K562 (cell line): ENCODE results near the gene ARMH1. TPM values are rescaled to one million over a fixed set of nuclear protein-coding genes. Genes with fewer than 3 reads are reported as not detected.

Experiments used
- BCL6 ChIP-seq: fragments of 250-450 bp; sonication (Bioruptor Pico); IDR thresholded peaks from 2 replicates; pipeline ENCODE4 v1.4.0; 2020
- C11orf30 ChIP-seq: fragments of 450-650 bp; IDR thresholded peaks from 2 replicates; pipeline ENCODE4 v1.6.1; 2016; ENCODE audit warnings: low read depth, mild to moderate bottlenecking
- ELF1 ChIP-seq: fragments of 200-800 bp; sonication (Bioruptor generic); IDR thresholded peaks from 2 replicates; pipeline ENCODE4 v1.6.1; 2016; ENCODE audit warnings: missing genetic modification characterization, missing compliant biosample characterization
- MAFF ChIP-seq: IDR thresholded peaks from 2 replicates; pipeline ENCODE4 v1.6.1; 2012; ENCODE audit warnings: low read length, improper control_type of control experiment
- MAFG ChIP-seq: fragments of 450-650 bp; conservative IDR thresholded peaks from 2 replicates; pipeline ENCODE4 v1.6.1; 2016; ENCODE audit warnings: missing genetic modification characterization, missing compliant biosample characterization
- MNT ChIP-seq, 2 experiments: fragments of 450-650 bp; conservative IDR thresholded peaks; 2 replicates each; pipeline ENCODE4 v1.6.1; 2017; ENCODE audit warnings: mild to moderate bottlenecking in 2 of 2, moderate library complexity in 2 of 2
- SAFB ChIP-seq: fragments of 200-400 bp; formaldehyde crosslinking; IDR thresholded peaks from 2 replicates; pipeline ENCODE4 v1.6.1; 2017; ENCODE audit warnings: low read depth, low read length, borderline replicate concordance
- SIN3A ChIP-seq, 2 experiments: fragments of 150-350 bp in 1 of 2; IDR thresholded peaks; 2 replicates each; pipeline ENCODE4 v1.6.1; 2011 to 2016; ENCODE audit warnings: borderline replicate concordance in 2 of 2, low read depth in 2 of 2, low read length in 2 of 2, mild to moderate bottlenecking in 2 of 2, moderate library complexity in 2 of 2; ENCODE audit not compliant: control insufficient read depth in 1 of 2
- SREBF2 ChIP-seq: sonication (generic); formaldehyde crosslinking; IDR thresholded peaks from 2 replicates; pipeline ENCODE4 v1.4.0; 2020; ENCODE audit warnings: mild to moderate bottlenecking, missing genetic modification reagents
- ZNF408 ChIP-seq: fragments of 250-450 bp; sonication (Bioruptor Pico); IDR thresholded peaks from 2 replicates; pipeline ENCODE4 v1.4.0; 2020; ENCODE audit warnings: low read depth, mild to moderate bottlenecking, moderate library complexity
- polyA plus RNA-seq, 8 experiments: library from polyadenylated mRNA; depleted of rRNA in 4 of 8; stranded (reverse) in 5 of 8; unstranded in 3 of 8; fragments of >200 nt; fragmentation: Nextera tagmentation in 2 of 8; fragmentation: Illumina TruSeq in 1 of 8; extraction: Ambion mirVana in 2 of 8; extraction: Trizol in 1 of 8; gene quantifications; 2 replicates each; pipeline versions ENCODE4 v1.2.1 to v1.2.3, GENCODE V29; 2011 to 2014; ENCODE audit warnings: inconsistent platforms in 1 of 8, missing spikeins in 1 of 8
- total RNA-seq, 7 experiments: library from RNA; depleted of rRNA in 6 of 7; stranded (reverse); fragments of >200 nt in 6 of 7; fragmentation: Illumina TruSeq in 2 of 7; extraction: Trizol in 2 of 7; gene quantifications; 2 replicates each; pipeline versions ENCODE4 v1.2.1 to v1.2.3, GENCODE V29; 2011 to 2021; ENCODE audit warnings: low replicate concordance in 1 of 7

ARMH1 gene
- total and polyA plus RNA-seq, 9 of the 15 experiments (the other 6 are each of a cell fraction or from before 2014, with no cell fraction given), result 0.41 TPM; not detected in 8

DNA sequence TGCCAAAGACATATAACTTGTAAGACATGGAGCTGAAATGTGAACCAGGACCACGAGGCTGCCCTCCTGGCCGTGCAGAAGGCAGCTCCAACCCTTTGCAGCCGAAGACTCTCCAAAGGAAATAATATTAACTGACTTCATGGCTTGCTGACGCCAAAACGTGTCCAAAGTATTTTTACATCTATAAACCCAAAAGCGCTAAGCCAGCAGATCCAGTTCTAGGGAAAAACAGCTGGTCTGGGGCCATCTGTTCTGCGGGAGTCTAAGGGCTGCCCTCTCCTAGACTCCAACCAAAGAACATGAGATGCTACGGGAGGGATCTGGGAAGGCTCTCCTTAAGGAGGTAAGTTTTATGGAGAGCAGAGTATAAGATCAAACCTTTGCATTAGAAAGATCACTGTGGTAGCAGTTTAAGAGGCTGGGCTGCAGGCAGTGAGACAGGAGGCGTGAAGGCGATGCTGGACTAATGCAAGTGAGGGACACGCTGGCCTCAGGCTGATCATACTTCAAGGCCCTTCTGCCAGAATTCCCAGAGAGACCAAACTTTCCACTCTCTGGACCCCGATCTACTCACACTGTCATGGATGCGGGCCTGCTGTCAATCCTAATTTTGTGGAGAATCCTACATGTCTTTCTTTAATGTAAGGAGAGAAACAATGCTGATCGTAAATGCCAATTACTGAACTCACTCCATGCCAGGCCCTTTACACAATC lies 1.4 kb upstream of the ARMH1 start (continued):
- no peak for TF ChIP-seq BCL6 (CRISPR knock-in tag)
- TF ChIP-seq SIN3A (IDR thresholded peaks at IDR 0.05; ENCODE audit: borderline replicate concordance in 2 of 2, control insufficient read depth in 1 of 2, low read depth in 2 of 2, low read length in 2 of 2), result 0 out of 4 replicates have a peak, but pooled peaks of 1 of the 2 experiments have one; percentile 2
- TF ChIP-seq MAFF, result 0 out of 2 replicates have a peak, but pooled peaks have one; percentile 16
- 0 out of 2 replicates have a peak, but pooled peaks have one; percentile 43 for TF ChIP-seq SREBF2 (CRISPR knock-in tag)
- TF ChIP-seq C11orf30, result peak; percentile 30; the same call in 1 of the 2 replicates
- no peak for TF ChIP-seq SAFB
- no peak for TF ChIP-seq ELF1
- no peak for TF ChIP-seq ZNF408 (CRISPR knock-in tag)
- no peak for TF ChIP-seq MNT (conservative IDR thresholded peaks at IDR 0.05)
- TF ChIP-seq MAFG, result 0 out of 2 replicates have a peak, but pooled peaks have one; percentile 5
